ENCODE results near the gene KCNK2. TPM values are rescaled to one million over a fixed set of nuclear protein-coding genes. Genes with fewer than 3 reads are reported as not detected.

KCNK2 gene
- total RNA-seq, 2 experiments from 2014 or later = not detected

DNA sequence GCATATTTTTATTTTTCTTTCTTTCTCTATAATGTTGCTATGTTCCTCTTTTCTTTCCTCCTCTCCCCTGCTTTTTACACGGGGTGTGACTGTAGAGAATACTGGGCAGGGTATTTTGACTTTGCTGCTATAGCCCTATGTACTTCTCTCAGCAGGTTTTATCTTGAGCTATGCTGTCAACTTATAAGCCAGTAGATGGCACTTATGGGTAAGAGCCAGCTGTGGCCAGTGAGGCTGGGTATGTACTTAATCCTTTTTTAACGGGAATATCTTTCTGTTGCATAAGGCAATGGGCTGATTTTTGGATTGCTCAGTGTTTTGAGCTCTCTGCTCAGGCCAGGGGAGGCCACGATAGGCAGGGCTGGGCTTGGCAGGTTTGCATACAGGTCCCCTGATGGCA, 99.0 kb downstream of the KCNK2 start:
- Histone ChIP-seq H3K9me3 (ENCODE audit: low read length) (no peaks in the 10 kb centered on the region), H3K4me3 (ENCODE audit: low read depth, low read length, poor library complexity, severe bottlenecking) (no peak overlapping the region), H2AFZ (ENCODE audit: low read length) (no peak overlapping the region), H3K9me2 (ENCODE audit: insufficient read depth, low read length) (no peaks in the 10 kb centered on the region), H3K4me2 (ENCODE audit: low read length) (no peak overlapping the region), H3K4me1 (ENCODE audit: insufficient read depth, low read length, poor library complexity, severe bottlenecking) (no peaks in the 10 kb centered on the region), H3K36me3 (ENCODE audit: insufficient read depth, low read length) (no peaks in the 10 kb centered on the region), H4K20me1 (ENCODE audit: insufficient read depth, low read length) (no peaks in the 10 kb centered on the region), H3K27ac (ENCODE audit: low read depth, low read length, poor library complexity, severe bottlenecking) (no peak overlapping the region), H3K79me2 (ENCODE audit: insufficient read depth, low read depth, low read length) (no peaks in the 10 kb centered on the region)
- TF ChIP-seq, protein P1, sequence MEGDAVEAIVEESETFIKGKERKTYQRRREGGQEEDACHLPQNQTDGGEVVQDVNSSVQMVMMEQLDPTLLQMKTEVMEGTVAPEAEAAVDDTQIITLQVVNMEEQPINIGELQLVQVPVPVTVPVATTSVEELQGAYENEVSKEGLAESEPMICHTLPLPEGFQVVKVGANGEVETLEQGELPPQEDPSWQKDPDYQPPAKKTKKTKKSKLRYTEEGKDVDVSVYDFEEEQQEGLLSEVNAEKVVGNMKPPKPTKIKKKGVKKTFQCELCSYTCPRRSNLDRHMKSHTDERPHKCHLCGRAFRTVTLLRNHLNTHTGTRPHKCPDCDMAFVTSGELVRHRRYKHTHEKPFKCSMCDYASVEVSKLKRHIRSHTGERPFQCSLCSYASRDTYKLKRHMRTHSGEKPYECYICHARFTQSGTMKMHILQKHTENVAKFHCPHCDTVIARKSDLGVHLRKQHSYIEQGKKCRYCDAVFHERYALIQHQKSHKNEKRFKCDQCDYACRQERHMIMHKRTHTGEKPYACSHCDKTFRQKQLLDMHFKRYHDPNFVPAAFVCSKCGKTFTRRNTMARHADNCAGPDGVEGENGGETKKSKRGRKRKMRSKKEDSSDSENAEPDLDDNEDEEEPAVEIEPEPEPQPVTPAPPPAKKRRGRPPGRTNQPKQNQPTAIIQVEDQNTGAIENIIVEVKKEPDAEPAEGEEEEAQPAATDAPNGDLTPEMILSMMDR (conservative IDR thresholded peaks at IDR 0.05; ENCODE audit: low read length) = no peak
- no peak for TF ChIP-seq EZH2phosphoT487 (IDR thresholded peaks at IDR 0.05; ENCODE audit: borderline replicate concordance, low read depth, low read length)
- intact Hi-C loops (cut with micrococcal nuclease; ENCODE audit: unreplicated experiment) = no loop called here
- BruUV-seq (replicated peaks) = no TSS peak
- ChIA-PET CTCF (ENCODE audit: unreplicated experiment) (no interaction called here), POLR2A (no interaction called here)
- DNase-seq (ENCODE audit: low spot score) = no peak

DNA sequence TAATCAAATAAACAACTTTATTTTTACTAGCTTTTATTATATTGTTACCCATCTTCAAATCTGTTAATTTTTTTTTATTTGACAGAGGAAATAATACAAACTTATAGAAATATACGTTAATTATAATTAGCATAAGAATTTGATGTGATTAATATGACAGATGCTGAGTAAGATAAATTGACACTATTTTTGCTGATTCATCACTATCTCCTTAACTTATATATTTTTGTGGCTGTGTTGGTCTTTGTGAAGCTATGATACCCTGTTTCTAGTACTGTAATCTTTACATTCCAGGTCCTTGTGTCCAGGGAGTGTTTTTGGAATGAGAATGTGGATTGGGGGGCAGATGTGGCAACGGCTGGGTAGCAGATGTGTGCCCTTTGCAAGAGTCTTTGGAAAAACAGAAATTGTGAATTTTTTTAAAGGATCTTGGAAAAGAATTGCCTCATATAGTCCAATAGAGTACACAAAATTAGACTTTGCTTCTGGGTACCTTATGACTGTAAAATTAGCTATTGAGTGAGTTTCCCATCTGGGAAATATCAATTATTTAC, 102.6 kb downstream of the KCNK2 start:
- no peaks in the 10 kb centered on the region for H3K9me3 ChIP-seq (ENCODE audit: low read length)
- no TSS peak for BruUV-seq (replicated peaks)
- POLR2A ChIA-PET = interaction anchor here (0.9 kb wide), 1 partner anchor 9 kb away, joined by 4 read pairs; no protein-coding TSS in a partner anchor
- intact Hi-C loops (cut with micrococcal nuclease; ENCODE audit: unreplicated experiment) = no loop called here
- no peaks in the 10 kb centered on the region for H3K79me2 ChIP-seq (ENCODE audit: insufficient read depth, low read depth, low read length)
- no peak overlapping the region for H3K4me3 ChIP-seq (ENCODE audit: low read depth, low read length, poor library complexity, severe bottlenecking)
- CTCF ChIA-PET (ENCODE audit: unreplicated experiment) = no interaction called here
- H3K9me2 ChIP-seq (ENCODE audit: insufficient read depth, low read length) = no peaks in the 10 kb centered on the region
- no peak for DNase-seq (ENCODE audit: low spot score)
- no peak for TF ChIP-seq EZH2phosphoT487 (IDR thresholded peaks at IDR 0.05; ENCODE audit: borderline replicate concordance, low read depth, low read length)
- TF ChIP-seq, protein P1 (conservative IDR thresholded peaks at IDR 0.05; ENCODE audit: low read length) = no peak
- H3K4me2 ChIP-seq (ENCODE audit: low read length) = no peak overlapping the region
- H4K20me1 ChIP-seq (ENCODE audit: insufficient read depth, low read length) = no peaks in the 10 kb centered on the region
- no peaks in the 10 kb centered on the region for H3K36me3 ChIP-seq (ENCODE audit: insufficient read depth, low read length)
- H3K27ac ChIP-seq (ENCODE audit: low read depth, low read length, poor library complexity, severe bottlenecking) = no peak overlapping the region
- no peaks in the 10 kb centered on the region for H3K4me1 ChIP-seq (ENCODE audit: insufficient read depth, low read length, poor library complexity, severe bottlenecking)
- no peak overlapping the region for H2AFZ ChIP-seq (ENCODE audit: low read length)

DNA sequence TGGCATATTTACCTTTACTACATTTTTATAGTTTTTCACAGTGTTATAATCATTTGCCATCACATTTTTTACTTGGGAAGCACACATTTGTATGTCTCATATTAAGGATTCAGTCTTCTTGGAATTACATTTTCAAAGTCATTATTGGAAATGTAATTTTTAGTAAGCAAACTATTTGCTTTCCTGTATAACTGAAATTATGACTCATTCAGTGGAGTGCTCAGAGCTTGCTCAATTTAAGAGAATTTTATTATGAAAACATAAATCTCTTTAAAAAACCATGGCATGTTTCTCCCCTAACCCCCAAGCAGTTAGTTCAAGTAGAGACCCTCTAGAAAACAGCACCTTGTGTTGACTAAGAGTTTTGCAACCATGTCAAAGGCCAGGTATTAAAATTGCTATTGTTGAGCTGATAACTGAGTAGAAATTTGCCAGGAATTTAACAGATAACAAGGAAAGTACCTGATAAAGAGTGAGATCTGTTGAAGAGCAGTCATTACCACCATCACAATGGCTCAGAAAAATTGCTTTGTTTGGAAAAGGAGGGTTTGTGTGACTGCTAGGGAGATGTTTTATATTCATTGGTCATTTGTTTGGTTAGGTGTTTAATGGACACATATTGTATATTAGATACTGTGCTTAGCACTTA, 105.9 kb downstream of the KCNK2 start:
- CTCF ChIA-PET (ENCODE audit: unreplicated experiment) = no interaction called here
- intact Hi-C loops (cut with micrococcal nuclease; ENCODE audit: unreplicated experiment) = no loop called here
- H3K36me3 ChIP-seq (ENCODE audit: insufficient read depth, low read length) = no peaks in the 10 kb centered on the region
- no peaks in the 10 kb centered on the region for H3K4me1 ChIP-seq (ENCODE audit: insufficient read depth, low read length, poor library complexity, severe bottlenecking)
- H3K4me3 ChIP-seq (ENCODE audit: low read depth, low read length, poor library complexity, severe bottlenecking) = no peak overlapping the region
- H3K9me3 ChIP-seq (ENCODE audit: low read length) = no peaks in the 10 kb centered on the region
- no peak overlapping the region for H3K4me2 ChIP-seq (ENCODE audit: low read length)
- BruUV-seq (replicated peaks) = no TSS peak
- H2AFZ ChIP-seq (ENCODE audit: low read length) = no peak overlapping the region
- no peak for DNase-seq (ENCODE audit: low spot score)
- H4K20me1 ChIP-seq (ENCODE audit: insufficient read depth, low read length) = no peaks in the 10 kb centered on the region
- POLR2A ChIA-PET = interaction anchor here (0.6 kb wide), 1 partner anchor 92 kb away, joined by 5 read pairs; no protein-coding TSS in a partner anchor
- no peaks in the 10 kb centered on the region for H3K79me2 ChIP-seq (ENCODE audit: insufficient read depth, low read depth, low read length)
- TF ChIP-seq, protein P1 (conservative IDR thresholded peaks at IDR 0.05; ENCODE audit: low read length) = no peak
- no peak for TF ChIP-seq EZH2phosphoT487 (IDR thresholded peaks at IDR 0.05; ENCODE audit: borderline replicate concordance, low read depth, low read length)
- H3K27ac ChIP-seq (ENCODE audit: low read depth, low read length, poor library complexity, severe bottlenecking) = no peak overlapping the region
- no peaks in the 10 kb centered on the region for H3K9me2 ChIP-seq (ENCODE audit: insufficient read depth, low read length)

All from OCI-LY7 (cell line).